Esophagus (tissue), 2 donors: Measurements from ENCODE around the gene ZNF93. TPM values are rescaled to one million over a fixed set of nuclear protein-coding genes. Genes with fewer than 3 reads are reported as not detected.
"Not testable (repeated sequence)": the region's sequence is repeated elsewhere in the genome, so short reads cannot be mapped to it uniquely, and the experiment has no call there.

ENCODE experiments used
- H3K27ac ChIP-seq, 2 donors: one replicate each; pipeline ENCODE4 v1.5.1; 2013; ENCODE audit warnings: low read depth in 2 of 2, mild to moderate bottlenecking in 2 of 2, inconsistent platforms in 1 of 2, low read length in 1 of 2, moderate library complexity in 1 of 2
- H3K27me3 ChIP-seq, 2 donors: one replicate each; pipeline ENCODE4 v1.6.1; 2013; ENCODE audit warnings: low read length in 2 of 2, control low read depth in 1 of 2, mild to moderate bottlenecking in 1 of 2; ENCODE audit not compliant: insufficient read depth in 2 of 2, control insufficient read depth in 1 of 2
- H3K36me3 ChIP-seq, 2 donors: one replicate each; pipeline ENCODE4 v1.6.1; 2013; ENCODE audit warnings: low read length in 1 of 2; ENCODE audit not compliant: control insufficient read depth in 2 of 2, insufficient read depth in 2 of 2
- H3K4me1 ChIP-seq, 2 donors: one replicate each; pipeline ENCODE4 v1.6.1; 2013; ENCODE audit warnings: low read length in 1 of 2; ENCODE audit not compliant: control insufficient read depth in 2 of 2, insufficient read depth in 2 of 2
- H3K4me3 ChIP-seq, 2 donors: one replicate each; pipeline ENCODE4 v1.5.1; 2013; ENCODE audit warnings: low read length in 2 of 2, mild to moderate bottlenecking in 2 of 2, low read depth in 1 of 2, moderate library complexity in 1 of 2
- H3K9me3 ChIP-seq, 2 donors: one replicate each; pipeline ENCODE4 v1.6.1; 2013; ENCODE audit warnings: mild to moderate bottlenecking in 2 of 2, low read depth in 1 of 2, low read length in 1 of 2, moderate library complexity in 1 of 2; ENCODE audit not compliant: control insufficient read depth in 2 of 2, insufficient read depth in 1 of 2
- WGBS, 2 donors: extraction: QIAGEN DNeasy Blood & Tissue Kit; methylation state at CpG; one replicate each; pipeline ENCODE4 v1.1.7; 2013; 5-methylcytosine and 5-hydroxymethylcytosine counted together
- polyA plus RNA-seq, 2 donors: library from polyadenylated mRNA; stranded (reverse); fragments of 200-250 nt; gene quantifications; one replicate each; pipeline ENCODE4 v1.2.3, GENCODE V29; 2013
- donor health status: healthy with polysubstance abuse.
- donor health status: Bipolar disorder and iron deficiency.

Gene ZNF93
- polyA plus RNA-seq, 2 donors: 1.8 TPM

DNA sequence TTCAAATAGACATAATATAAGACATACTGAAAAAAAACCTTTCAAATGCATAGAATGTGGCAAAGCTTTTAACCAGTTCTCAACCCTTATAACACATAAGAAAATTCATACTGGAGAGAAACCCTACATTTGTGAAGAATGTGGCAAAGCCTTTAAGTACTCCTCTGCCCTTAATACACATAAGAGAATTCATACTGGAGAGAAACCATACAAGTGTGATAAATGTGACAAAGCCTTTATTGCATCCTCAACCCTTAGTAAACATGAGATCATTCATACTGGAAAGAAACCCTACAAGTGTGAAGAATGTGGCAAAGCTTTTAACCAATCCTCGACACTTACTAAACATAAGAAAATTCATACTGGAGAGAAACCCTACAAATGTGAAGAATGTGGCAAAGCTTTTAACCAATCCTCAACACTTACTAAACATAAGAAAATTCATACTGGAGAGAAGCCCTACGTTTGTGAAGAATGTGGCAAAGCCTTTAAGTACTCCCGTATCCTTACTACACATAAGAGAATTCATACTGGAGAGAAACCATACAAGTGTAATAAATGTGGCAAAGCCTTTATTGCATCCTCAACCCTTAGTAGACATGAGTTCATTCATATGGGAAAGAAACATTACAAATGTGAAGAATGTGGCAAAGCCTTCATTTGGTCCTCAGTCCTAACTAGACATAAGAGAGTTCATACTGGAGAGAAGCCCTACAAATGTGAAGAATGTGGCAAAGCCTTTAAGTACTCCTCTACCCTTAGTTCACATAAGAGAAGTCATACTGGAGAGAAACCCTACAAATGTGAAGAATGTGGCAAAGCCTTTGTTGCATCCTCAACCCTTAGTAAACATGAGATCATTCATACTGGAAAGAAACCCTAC, 32.9 kb downstream of the ZNF93 start:
- 93 to 95% methylated on average over 3 of the region's 3 CpGs for WGBS, 2 donors

DNA sequence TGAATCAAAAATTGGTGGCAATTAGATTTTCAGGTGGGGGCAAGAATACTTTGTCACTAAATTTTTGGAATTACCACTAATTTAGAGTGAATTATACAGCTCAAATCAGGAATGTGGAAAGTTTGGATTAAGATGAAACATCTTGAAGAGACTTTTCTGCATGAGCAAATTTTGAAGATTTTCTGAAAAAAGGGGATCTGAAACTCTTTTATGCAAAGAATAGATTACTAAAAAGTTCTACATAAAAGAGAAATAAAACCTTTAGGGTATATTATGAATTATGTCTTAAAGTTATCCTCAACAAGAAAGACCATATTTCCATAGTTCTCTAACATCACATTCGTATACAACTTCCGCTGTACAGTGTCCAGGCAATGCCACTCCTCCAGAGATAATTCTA, 36.7 kb downstream of the ZNF93 start:
- H3K4me1 ChIP-seq: no peaks in the 10 kb centered on the region
- WGBS, 2 donors: 93 to 97% methylated on average over 2 of the region's 2 CpGs
- H3K27ac ChIP-seq: no peak overlapping the region

More for the DNA sequence above, 32.9 kb downstream of the ZNF93 start:
- H3K27ac ChIP-seq, H3K4me1 ChIP-seq, H3K4me3 ChIP-seq, H3K36me3 ChIP-seq, H3K27me3 ChIP-seq: not testable (repeated sequence)
- peaks cover 2 to 18% of the 10 kb centered on the region in 2 donors for H3K9me3 ChIP-seq

DNA sequence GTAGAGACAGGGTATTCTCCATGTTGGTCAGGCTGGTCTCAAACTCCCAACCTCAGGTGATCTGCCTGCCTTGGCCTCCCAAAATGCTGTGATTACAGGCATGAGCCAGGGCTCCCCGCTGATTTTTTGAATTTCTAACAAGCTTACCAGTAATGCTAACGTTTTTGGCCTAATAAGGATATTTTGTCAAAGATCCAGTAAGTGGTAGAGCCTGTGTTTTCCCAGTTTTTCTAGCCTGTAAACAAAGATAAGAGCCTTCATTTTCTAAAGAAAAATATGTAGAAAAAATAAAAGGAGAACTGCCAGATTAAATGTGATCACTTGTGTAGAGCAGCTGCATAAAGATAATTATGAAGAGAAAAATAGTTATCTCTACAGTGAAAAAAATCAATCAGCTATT, 37.7 kb downstream of the ZNF93 start:
- H3K36me3 ChIP-seq: no peaks in the 10 kb centered on the region
- WGBS, 2 donors: 26 to 29% methylated on average over 2 of the region's 2 CpGs
- no peaks in the 10 kb centered on the region for H3K27me3 ChIP-seq
- no peak overlapping the region for H3K27ac ChIP-seq
- H3K4me3 ChIP-seq: no peak overlapping the region
- H3K9me3 ChIP-seq: peaks cover 2 to 10% of the 10 kb centered on the region in 2 donors
- H3K4me1 ChIP-seq: no peaks in the 10 kb centered on the region

More for the DNA sequence above, 36.7 kb downstream of the ZNF93 start:
- Histone ChIP-seq H3K36me3 (no peaks in the 10 kb centered on the region), H3K9me3 (peaks cover 2 to 10% of the 10 kb centered on the region in 2 donors), H3K27me3 (no peaks in the 10 kb centered on the region), H3K4me3 (no peak overlapping the region)

DNA sequence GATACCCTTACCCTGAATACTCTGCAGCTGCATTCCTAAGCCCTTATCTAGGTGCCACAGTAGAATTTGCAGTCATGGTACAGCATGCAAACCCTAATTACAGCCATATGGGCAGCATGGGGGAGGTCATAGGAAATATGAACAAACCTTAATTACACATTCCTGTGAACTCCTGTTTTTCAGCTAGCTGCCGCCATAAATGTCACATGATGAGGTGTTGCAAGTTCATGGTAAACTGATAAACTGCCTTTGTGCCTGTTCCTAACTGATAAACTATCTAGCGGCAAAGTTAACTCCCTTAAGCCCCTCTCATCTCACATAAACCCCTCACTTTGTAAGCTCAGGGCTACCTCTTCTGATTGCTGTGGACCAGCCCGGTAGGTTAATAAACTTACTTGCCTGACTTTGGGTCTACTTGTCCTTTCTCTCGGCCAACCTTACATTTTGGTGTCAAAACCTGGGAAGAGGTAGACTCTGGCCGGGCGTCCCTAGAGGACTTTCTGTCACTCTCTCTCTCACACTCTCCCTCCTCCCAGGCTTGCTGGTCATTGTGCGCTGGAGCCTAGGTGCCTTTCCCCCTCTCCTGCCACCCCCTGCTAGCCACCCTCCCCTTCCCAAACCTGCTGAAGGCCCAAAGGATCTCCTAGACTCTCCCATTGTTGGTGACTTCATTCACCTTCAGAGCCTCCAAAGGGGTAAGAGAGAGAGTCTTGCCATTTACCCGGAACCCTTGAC, 43.3 kb downstream of the ZNF93 start:
- no peaks in the 10 kb centered on the region for H3K27me3 ChIP-seq
- H3K27ac ChIP-seq: no peak overlapping the region
- H3K9me3 ChIP-seq: peaks cover 0 to 3% of the 10 kb centered on the region in 2 donors
- no peaks in the 10 kb centered on the region for H3K36me3 ChIP-seq
- no peaks in the 10 kb centered on the region for H3K4me1 ChIP-seq
- no peak overlapping the region for H3K4me3 ChIP-seq
- 82 to 84% methylated on average over 8 of the region's 8 CpGs for WGBS, 2 donors

DNA sequence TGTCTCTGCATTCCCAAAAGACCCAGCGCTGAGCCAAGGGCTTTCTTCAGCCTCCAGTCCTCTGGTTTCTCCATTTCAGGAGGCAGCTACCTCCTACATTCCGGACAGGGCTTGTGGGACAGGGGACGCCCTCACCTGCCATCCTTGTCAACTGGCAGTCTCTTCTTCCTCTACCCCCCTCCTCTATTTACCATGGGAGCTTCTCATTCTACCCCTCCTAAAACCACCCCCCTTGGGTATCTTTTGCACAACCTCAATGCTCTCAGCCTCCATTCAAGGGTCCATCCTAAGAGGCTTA, 43.8 kb downstream of the ZNF93 start:
- H3K9me3 ChIP-seq: peaks cover 0 to 3% of the 10 kb centered on the region in 2 donors
- no peaks in the 10 kb centered on the region for H3K27me3 ChIP-seq
- 90 to 100% methylated on average over 3 of the region's 3 CpGs for WGBS, 2 donors
- H3K4me3 ChIP-seq: no peak overlapping the region
- no peak overlapping the region for H3K27ac ChIP-seq
- H3K36me3 ChIP-seq: no peaks in the 10 kb centered on the region
- H3K4me1 ChIP-seq: no peaks in the 10 kb centered on the region

DNA sequence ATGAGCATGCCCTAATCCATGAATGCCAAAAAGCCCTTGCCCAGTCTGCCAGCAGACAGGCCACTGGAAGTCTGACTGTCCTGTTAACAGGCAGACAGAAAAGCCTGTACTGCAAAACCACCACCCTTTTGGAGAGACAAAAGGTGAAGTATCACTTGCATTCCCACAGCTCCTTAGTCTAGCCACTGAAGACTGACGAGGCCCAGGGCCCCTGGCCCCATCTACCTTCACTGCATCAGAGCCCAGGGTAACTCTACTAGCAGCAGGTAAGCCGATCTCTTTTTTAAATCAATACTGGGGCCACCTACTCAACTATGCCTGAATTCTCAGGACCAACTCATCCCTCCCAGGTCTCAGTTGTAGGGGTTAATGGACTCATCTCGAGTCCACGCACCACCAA, 45.5 kb downstream of the ZNF93 start:
- no peak overlapping the region for H3K27ac ChIP-seq
- H3K4me3 ChIP-seq: no peak overlapping the region
- WGBS, 2 donors: 81 to 82% methylated on average over 4 of the region's 4 CpGs
- H3K27me3 ChIP-seq: no peaks in the 10 kb centered on the region
- no peaks in the 10 kb centered on the region for H3K4me1 ChIP-seq
- H3K36me3 ChIP-seq: no peaks in the 10 kb centered on the region
- peaks cover 0 to 3% of the 10 kb centered on the region in 2 donors for H3K9me3 ChIP-seq

DNA sequence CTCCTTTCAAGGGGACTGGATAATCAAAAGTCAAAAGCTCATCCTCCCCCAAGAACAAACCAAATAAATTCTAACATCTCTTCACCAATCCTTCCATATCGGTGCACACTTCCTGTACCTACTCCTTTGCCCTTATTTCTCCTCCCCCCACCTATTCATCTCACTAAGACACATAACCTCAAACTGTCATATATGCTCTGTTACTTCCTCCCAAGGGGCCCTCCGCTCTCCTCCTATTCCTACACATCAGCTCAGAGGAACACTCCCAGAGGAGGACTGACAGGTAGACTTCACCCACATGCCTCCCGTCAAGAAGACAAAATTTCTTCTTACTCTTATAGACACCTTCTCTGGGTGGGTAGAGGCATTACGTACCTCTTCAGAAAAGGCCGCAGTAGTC, 48.1 kb downstream of the ZNF93 start:
- Histone ChIP-seq H3K27ac (no peak overlapping the region), H3K36me3 (no peaks in the 10 kb centered on the region), H3K9me3 (peaks cover 0 to 3% of the 10 kb centered on the region in 2 donors), H3K4me3 (no peak overlapping the region), H3K27me3 (no peaks in the 10 kb centered on the region), H3K4me1 (no peaks in the 10 kb centered on the region)
- WGBS, 2 donors: 90 to 91% methylated on average over 5 of the region's 5 CpGs

DNA sequence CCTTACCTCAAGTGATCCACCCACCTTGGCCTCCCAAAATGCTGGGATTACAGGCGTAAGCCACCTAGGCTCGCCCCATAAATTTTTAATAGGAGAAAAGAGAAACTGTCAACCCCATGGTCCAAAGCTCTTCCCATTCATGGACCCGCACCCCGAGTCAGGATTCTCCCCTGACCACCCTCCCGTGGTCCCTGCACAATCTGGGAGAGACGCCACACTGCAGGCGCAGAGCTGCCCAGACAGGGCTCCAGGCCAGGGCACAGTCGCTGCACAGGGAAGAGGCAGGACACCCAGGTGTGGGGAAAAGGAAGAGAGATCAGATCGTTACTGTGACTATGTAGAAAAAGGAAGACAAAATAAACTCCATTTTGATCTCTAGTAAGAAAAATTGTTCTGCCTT, 54.5 kb downstream of the ZNF93 start:
- Histone ChIP-seq H3K9me3 (peaks cover 0 to 2% of the 10 kb centered on the region in 2 donors), H3K27me3 (no peaks in the 10 kb centered on the region), H3K27ac (no peak overlapping the region), H3K36me3 (no peaks in the 10 kb centered on the region), H3K4me3 (no peak overlapping the region), H3K4me1 (no peaks in the 10 kb centered on the region)
- WGBS, 2 donors: 89 to 94% methylated on average over 9 of the region's 9 CpGs

DNA sequence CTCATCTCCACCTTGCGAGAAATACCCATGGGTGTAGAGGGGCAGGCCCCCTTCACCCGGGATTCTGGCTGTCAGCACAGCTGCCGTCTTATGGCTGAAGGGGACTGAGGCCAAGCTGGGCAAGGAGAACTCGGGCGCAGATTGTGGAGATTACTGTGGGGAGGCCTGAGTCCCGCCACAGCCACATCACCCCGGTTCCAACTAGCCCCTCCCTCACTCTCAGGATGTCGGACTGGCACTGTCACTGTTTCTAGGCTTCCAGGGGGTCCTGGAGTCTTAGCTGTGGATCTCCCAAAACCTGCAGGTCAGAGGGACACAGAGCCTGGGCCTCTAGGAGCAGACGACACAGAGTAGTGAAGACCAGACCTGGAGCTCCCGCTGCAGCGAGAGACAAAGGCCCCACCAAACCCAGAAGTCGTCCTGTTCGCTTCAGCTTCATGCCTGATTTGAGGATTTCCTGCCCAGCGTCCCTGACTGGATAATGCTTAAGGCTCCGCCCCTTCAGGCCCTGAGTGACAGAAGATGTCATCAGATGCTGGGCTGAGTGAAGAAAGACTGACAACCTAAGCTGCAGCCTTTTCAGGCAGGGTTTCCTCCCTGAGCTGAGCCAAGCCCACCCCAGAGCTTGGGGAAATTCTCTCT, 55.8 kb downstream of the ZNF93 start:
- H3K27me3 ChIP-seq: no peaks in the 10 kb centered on the region
- peaks cover 0 to 2% of the 10 kb centered on the region in 2 donors for H3K9me3 ChIP-seq
- no peak overlapping the region for H3K27ac ChIP-seq
- no peaks in the 10 kb centered on the region for H3K4me1 ChIP-seq
- WGBS, 2 donors: 54 to 57% methylated on average over 15 of the region's 15 CpGs
- no peak overlapping the region for H3K4me3 ChIP-seq
- H3K36me3 ChIP-seq: no peaks in the 10 kb centered on the region
